Upper lobe of left lung (tissue), 6 donors: ENCODE data around the gene EXTL2. TPM values are rescaled to one million over a fixed set of nuclear protein-coding genes. Genes with fewer than 3 reads are reported as not detected.

Experiments
- ATAC-seq, 2 donors: fragments of 200-7000 bp; cut with Tn5 transposase; one replicate each; pipeline ENCODE4 v1.9.1; 2022; ENCODE audit warnings: mild to moderate bottlenecking in 2 of 2, moderate library complexity in 2 of 2; ENCODE audit not compliant: low FRiP score in 2 of 2
- DNase-seq, 2 donors: peaks; one replicate each; pipeline ENCODE4 v3.0.0-alpha.2; 2019 to 2020
- H3K27ac ChIP-seq, 4 donors: fragments of 200-600 bp; sonication (generic); one replicate each; pipeline ENCODE4 v1.5.1; 2016 to 2019
- H3K27me3 ChIP-seq, 4 donors: fragments of 200-600 bp; sonication (generic); one replicate each; pipeline ENCODE4 v1.5.1; 2017 to 2019
- H3K36me3 ChIP-seq, 4 donors: fragments of 200-600 bp; sonication (generic); one replicate each; pipeline ENCODE4 v1.5.1; 2016 to 2019
- H3K4me1 ChIP-seq, 4 donors: fragments of 200-600 bp; sonication (generic); one replicate each; pipeline ENCODE4 v1.5.1; 2018 to 2019
- H3K4me3 ChIP-seq, 4 donors: fragments of 200-600 bp; sonication (generic); one replicate each; pipeline ENCODE4 v1.5.1; 2017 to 2019; ENCODE audit warnings: mild to moderate bottlenecking in 2 of 4, moderate library complexity in 1 of 4
- H3K9me3 ChIP-seq, 4 donors: fragments of 200-600 bp; sonication (generic); one replicate each; pipeline ENCODE4 v1.5.1; 2018 to 2019
- EP300 ChIP-seq, 4 donors: sonication (generic); formaldehyde crosslinking; IDR thresholded peaks; one replicate each; pipeline ENCODE4 v1.5.1; 2017; ENCODE audit warnings: antibody characterized with exemption in 4 of 4, control low read depth in 2 of 4
- POLR2A ChIP-seq, 4 donors: fragments of 450-650 bp; IDR thresholded peaks; one replicate each; pipeline ENCODE4 v1.5.1; 2016 to 2017; ENCODE audit warnings: antibody characterized with exemption in 4 of 4, mild to moderate bottlenecking in 2 of 4
- POLR2AphosphoS5 ChIP-seq, 2 donors: sonication (generic); formaldehyde crosslinking; IDR thresholded peaks; one replicate each; pipeline ENCODE4 v1.5.1; 2017; ENCODE audit warnings: antibody characterized with exemption in 2 of 2
- WGBS, 2 donors: methylation state at CpG; one replicate each; pipeline ENCODE4 v1.1.5; 2017 to 2018; 5-methylcytosine and 5-hydroxymethylcytosine counted together
- total RNA-seq, 6 donors: library from RNA; depleted of rRNA in 4 of 6; stranded (reverse); fragments of >200 nt in 4 of 6; gene quantifications; one replicate each; pipeline versions ENCODE4 v1.1.0 to v1.2.1, GENCODE V29; 2016 to 2021
- TF ChIP-seq, protein P1 (sequence below), 6 experiments: fragments of 450-650 bp in 4 of 6; fragments of 200-600 bp in 2 of 6; sonication (generic) in 2 of 6; IDR thresholded peaks; one replicate each; pipeline ENCODE4 v1.5.1; 2016 to 2019; ENCODE audit warnings: antibody characterized with exemption in 6 of 6
- donor health status: DM: no; HTN: no; CAD: no; lungs with moderate emphysema.
- donor health status: DM: no; HTN: yes; CAD: no; lungs with severe emphysema.

EXTL2 gene
- total RNA-seq, 6 donors from 2014 or later, result 5.2 to 15.3 (median 8.1) TPM

DNA sequence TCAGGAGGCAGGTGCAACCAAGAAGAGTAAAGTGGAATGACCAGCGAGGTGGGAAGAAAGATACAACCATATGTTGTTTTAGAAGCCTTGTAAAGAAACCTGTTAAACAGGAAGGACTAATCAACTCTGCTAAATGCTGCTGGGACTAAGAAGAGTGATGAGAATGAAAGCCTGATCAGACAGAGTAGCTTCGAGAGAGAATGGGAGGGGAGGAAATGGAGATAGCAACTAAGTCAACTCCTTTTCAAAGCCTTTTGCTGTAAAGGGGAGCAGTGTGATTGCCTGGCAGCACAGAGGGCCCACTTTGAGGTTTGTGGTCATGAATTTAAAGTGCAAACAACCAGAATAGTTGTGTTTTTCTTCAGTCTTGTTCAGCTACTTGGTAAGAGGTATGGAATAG is 32.6 kb upstream of the EXTL2 start:
- TF ChIP-seq POLR2AphosphoS5 (IDR thresholded peaks at IDR 0.05) (no peak), POLR2A (IDR thresholded peaks at IDR 0.05) (no peak), EP300 (IDR thresholded peaks at IDR 0.05) (no peak)
- TF ChIP-seq, protein P1, sequence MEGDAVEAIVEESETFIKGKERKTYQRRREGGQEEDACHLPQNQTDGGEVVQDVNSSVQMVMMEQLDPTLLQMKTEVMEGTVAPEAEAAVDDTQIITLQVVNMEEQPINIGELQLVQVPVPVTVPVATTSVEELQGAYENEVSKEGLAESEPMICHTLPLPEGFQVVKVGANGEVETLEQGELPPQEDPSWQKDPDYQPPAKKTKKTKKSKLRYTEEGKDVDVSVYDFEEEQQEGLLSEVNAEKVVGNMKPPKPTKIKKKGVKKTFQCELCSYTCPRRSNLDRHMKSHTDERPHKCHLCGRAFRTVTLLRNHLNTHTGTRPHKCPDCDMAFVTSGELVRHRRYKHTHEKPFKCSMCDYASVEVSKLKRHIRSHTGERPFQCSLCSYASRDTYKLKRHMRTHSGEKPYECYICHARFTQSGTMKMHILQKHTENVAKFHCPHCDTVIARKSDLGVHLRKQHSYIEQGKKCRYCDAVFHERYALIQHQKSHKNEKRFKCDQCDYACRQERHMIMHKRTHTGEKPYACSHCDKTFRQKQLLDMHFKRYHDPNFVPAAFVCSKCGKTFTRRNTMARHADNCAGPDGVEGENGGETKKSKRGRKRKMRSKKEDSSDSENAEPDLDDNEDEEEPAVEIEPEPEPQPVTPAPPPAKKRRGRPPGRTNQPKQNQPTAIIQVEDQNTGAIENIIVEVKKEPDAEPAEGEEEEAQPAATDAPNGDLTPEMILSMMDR (IDR thresholded peaks at IDR 0.05), result no peak
- no peak for DNase-seq
- H3K36me3 ChIP-seq, result peaks cover 0 to 12% (median 4%) of the 10 kb centered on the region in 4 donors
- H3K9me3 ChIP-seq, result no peaks in the 10 kb centered on the region
- peaks cover 0 to 6% (median 2%) of the 10 kb centered on the region in 4 donors for H3K4me1 ChIP-seq
- no peaks in the 10 kb centered on the region for H3K27me3 ChIP-seq
- 42 to 61% methylated on average over 2 of the region's 2 CpGs for WGBS, 2 donors
- no peak overlapping the region for H3K4me3 ChIP-seq
- H3K27ac ChIP-seq, result peak overlapping the region in 1 of 4 donors; percentile 23
- no peak for ATAC-seq

DNA sequence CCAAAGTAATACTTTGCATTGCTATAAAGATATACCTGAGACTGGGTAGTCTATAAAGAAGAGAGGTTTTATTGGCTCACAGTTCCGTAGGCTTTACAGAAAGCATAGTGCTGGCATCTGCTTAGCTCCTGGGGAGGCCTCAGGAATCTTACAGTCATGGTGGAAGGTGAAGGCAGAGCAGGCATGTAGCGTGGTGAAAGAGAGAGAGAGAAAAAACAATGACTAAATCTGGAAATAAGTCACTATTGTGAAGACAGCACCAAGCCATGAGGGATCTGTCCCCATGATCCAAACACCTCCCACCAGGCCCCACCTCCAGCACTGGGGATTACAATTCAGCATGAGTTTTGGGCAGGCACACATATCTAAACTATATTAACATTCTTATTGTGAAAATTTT is 31.6 kb upstream of the EXTL2 start:
- Histone ChIP-seq H3K4me1 (peaks cover 0 to 6% (median 2%) of the 10 kb centered on the region in 4 donors), H3K27me3 (no peaks in the 10 kb centered on the region), H3K4me3 (no peak overlapping the region), H3K36me3 (peaks cover 0 to 19% (median 4%) of the 10 kb centered on the region in 4 donors), H3K9me3 (no peaks in the 10 kb centered on the region), H3K27ac (no peak overlapping the region)
- no peak for TF ChIP-seq EP300 (IDR thresholded peaks at IDR 0.05)
- TF ChIP-seq POLR2A (IDR thresholded peaks at IDR 0.05), result no peak
- TF ChIP-seq POLR2AphosphoS5 (IDR thresholded peaks at IDR 0.05), result no peak
- TF ChIP-seq, protein P1 (IDR thresholded peaks at IDR 0.05), result no peak
- DNase-seq (no peak), ATAC-seq (no peak)
- 94 to 98% methylated on average over 2 of the region's 2 CpGs for WGBS, 2 donors

DNA sequence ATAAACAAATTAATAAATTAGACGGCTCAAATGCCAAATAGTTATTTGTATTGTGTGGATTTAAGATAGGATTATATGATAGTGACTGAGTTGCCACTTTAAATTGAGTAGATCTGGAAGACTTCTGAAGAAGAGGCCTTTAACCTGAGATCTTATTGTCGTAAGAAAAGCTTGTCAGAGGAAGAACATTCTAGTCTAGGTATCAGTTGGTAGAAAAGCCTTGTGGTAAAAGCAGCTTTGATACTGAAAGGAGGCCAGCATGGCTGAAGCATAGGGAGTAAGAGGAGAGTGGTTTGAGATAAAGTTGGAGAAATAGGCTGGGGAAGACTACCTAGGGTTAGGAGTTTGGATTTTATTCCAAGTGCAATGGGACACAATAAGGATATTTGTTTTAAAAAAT is 30.3 kb upstream of the EXTL2 start:
- no peak for DNase-seq
- Histone ChIP-seq H3K4me1 (peaks cover 0 to 6% (median 1%) of the 10 kb centered on the region in 4 donors), H3K27ac (no peak overlapping the region), H3K36me3 (peaks cover 0 to 19% (median 4%) of the 10 kb centered on the region in 4 donors), H3K27me3 (no peaks in the 10 kb centered on the region), H3K4me3 (no peak overlapping the region), H3K9me3 (no peaks in the 10 kb centered on the region)
- ATAC-seq, result no peak
- WGBS, 2 donors, result 60 to 71% methylated on average over 2 of the region's 2 CpGs
- TF ChIP-seq EP300 (IDR thresholded peaks at IDR 0.05) (no peak), POLR2AphosphoS5 (IDR thresholded peaks at IDR 0.05) (no peak), POLR2A (IDR thresholded peaks at IDR 0.05) (no peak)
- TF ChIP-seq, protein P1 (IDR thresholded peaks at IDR 0.05), result no peak

DNA sequence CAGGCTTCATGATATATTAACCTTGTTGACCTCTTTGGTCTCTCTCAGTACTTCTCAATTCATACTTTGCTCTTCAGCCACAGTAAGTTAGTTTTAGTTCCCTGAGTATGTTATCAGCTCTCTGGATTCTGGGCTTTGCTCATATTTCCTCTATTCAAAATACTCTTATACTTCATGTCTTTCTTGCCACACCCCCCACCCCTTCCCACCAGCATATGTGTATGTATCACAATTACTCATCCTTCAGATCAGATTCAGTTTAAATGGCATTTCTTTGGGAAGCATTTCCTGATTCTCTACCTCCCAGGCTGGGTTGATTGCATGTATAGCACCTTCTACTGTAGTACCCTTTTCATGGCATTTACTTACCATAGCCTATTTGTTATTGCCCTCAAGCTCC is 29.6 kb upstream of the EXTL2 start:
- TF ChIP-seq POLR2A (IDR thresholded peaks at IDR 0.05), result no peak
- TF ChIP-seq, protein P1 (IDR thresholded peaks at IDR 0.05), result no peak
- no peak for TF ChIP-seq EP300 (IDR thresholded peaks at IDR 0.05)
- no peak for TF ChIP-seq POLR2AphosphoS5 (IDR thresholded peaks at IDR 0.05)
- no peak overlapping the region for H3K27ac ChIP-seq
- H3K27me3 ChIP-seq, result no peaks in the 10 kb centered on the region
- no peaks in the 10 kb centered on the region for H3K9me3 ChIP-seq
- ATAC-seq (no peak), DNase-seq (no peak)
- H3K4me3 ChIP-seq, result no peak overlapping the region
- H3K36me3 ChIP-seq, result peaks cover 0 to 19% (median 4%) of the 10 kb centered on the region in 4 donors
- peaks cover 0 to 7% (median 1%) of the 10 kb centered on the region in 4 donors for H3K4me1 ChIP-seq

DNA sequence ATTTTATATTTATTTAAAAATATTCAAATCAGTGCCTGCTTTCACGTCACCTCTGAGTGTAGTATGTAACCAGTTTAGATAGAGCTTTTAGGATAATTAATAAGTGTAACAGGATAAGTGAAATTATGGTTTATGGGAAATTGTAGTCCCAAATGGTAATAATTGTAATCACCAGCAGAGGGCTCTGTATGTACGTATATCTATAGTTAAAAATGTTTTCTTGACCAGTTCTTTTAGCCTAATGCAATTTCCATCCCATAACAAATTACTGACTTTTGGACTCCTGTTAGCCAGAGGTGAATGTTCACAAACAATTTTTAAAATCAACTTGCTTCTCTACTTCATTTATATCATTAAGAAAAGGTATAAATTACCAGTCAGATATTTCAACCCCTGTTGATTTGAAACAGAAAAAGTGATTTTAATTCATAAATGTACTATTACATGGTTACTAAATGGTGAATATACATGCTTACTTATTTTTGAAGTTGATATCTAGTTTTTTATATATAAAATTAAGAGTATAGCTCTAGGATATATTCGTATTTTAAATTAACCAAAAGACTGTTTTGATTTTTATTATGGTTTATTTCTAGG is 26.6 kb upstream of the EXTL2 start:
- Histone ChIP-seq H3K9me3 (no peaks in the 10 kb centered on the region), H3K36me3 (peaks cover 0 to 39% (median 13%) of the 10 kb centered on the region in 4 donors), H3K27me3 (no peaks in the 10 kb centered on the region), H3K27ac (peak overlapping the region in 1 of 4 donors; percentile 34), H3K4me3 (no peak overlapping the region), H3K4me1 (peaks cover 0 to 8% (median 1%) of the 10 kb centered on the region in 4 donors)
- 34 to 39% methylated on average over 3 of the region's 3 CpGs for WGBS, 2 donors
- ATAC-seq (peak in 1 of 2 donors; percentile 68), DNase-seq (no peak)
- TF ChIP-seq, protein P1 (IDR thresholded peaks at IDR 0.05), result peak; percentile 53 to 75 (median 67)
- TF ChIP-seq EP300 (IDR thresholded peaks at IDR 0.05), result no peak
